Smooth muscle cell (in vitro differentiated cells): ENCODE measurements around the gene PTPRG. TPM values are rescaled to one million over a fixed set of nuclear protein-coding genes. Genes with fewer than 3 reads are reported as not detected.

ENCODE experiments used
- DNase-seq: peaks from one replicate; lab custom pipeline; 2025; ENCODE audit not compliant: unreplicated experiment; lab: John Stamatoyannopoulos, UW
- H2AFZ ChIP-seq: fragments of 200-600 bp; sonication (generic); 2 replicates; pipeline ENCODE4 v1.6.0; 2016; ENCODE audit warnings: antibody characterized with exemption, low read depth, mild to moderate bottlenecking
- H3F3A ChIP-seq: fragments of 200-600 bp; sonication (generic); 2 replicates; pipeline ENCODE4 v1.6.0; 2017; ENCODE audit warnings: antibody characterized with exemption, low read depth
- H3K27ac ChIP-seq: fragments of 200-600 bp; sonication (generic); 2 replicates; pipeline ENCODE4 v1.5.1; 2016; ENCODE audit warnings: low read depth, mild to moderate bottlenecking
- H3K27me3 ChIP-seq: fragments of 200-600 bp; sonication (generic); 2 replicates; pipeline ENCODE4 v1.6.1; 2016; ENCODE audit warnings: low read depth, mild to moderate bottlenecking
- H3K36me3 ChIP-seq: fragments of 200-600 bp; sonication (generic); 2 replicates; pipeline ENCODE4 v1.5.1; 2016; ENCODE audit warnings: low read depth
- H3K4me1 ChIP-seq: fragments of 200-600 bp; sonication (generic); 2 replicates; pipeline ENCODE4 v1.5.1; 2016; ENCODE audit warnings: low read depth
- H3K4me2 ChIP-seq: fragments of 200-600 bp; sonication (generic); 2 replicates; pipeline ENCODE4 v1.6.0; 2016; ENCODE audit warnings: mild to moderate bottlenecking
- H3K4me3 ChIP-seq: fragments of 200-600 bp; sonication (generic); 2 replicates; pipeline ENCODE4 v1.5.1; 2016; ENCODE audit warnings: mild to moderate bottlenecking
- H3K79me2 ChIP-seq: fragments of 200-600 bp; sonication (generic); 2 replicates; pipeline ENCODE4 v1.6.0; 2016; ENCODE audit warnings: low read depth, mild to moderate bottlenecking
- H3K9ac ChIP-seq: fragments of 200-600 bp; sonication (generic); 2 replicates; pipeline ENCODE4 v1.6.0; 2016; ENCODE audit warnings: low read depth
- H3K9me3 ChIP-seq: fragments of 200-600 bp; sonication (generic); replicated peaks from 2 replicates; pipeline ENCODE4 v1.5.1; 2016; ENCODE audit warnings: low read depth
- H4K20me1 ChIP-seq: fragments of 200-600 bp; sonication (generic); 2 replicates; pipeline ENCODE4 v1.6.0; 2016; ENCODE audit warnings: low read depth
- WGBS: methylation state at CpG from one replicate; pipeline ENCODE4 v1.1.7; 2016; ENCODE audit warnings: low lambda C conversion rate; 5-methylcytosine and 5-hydroxymethylcytosine counted together
- polyA plus RNA-seq: library from polyadenylated mRNA; unstranded; fragments of >200 nt; fragmentation: Nextera tagmentation; extraction: Ambion mirVana; gene quantifications from 2 replicates; pipeline ENCODE4 v1.2.1, GENCODE V29; 2016
- total RNA-seq: library from RNA; depleted of rRNA; stranded (reverse); fragments of >200 nt; gene quantifications from 2 replicates; pipeline ENCODE4 v1.2.3, GENCODE V29; 2014
- TF ChIP-seq, protein P1 (sequence below): fragments of 200-600 bp; sonication (generic); IDR thresholded peaks from 2 replicates; pipeline ENCODE4 v1.5.1; 2017; ENCODE audit warnings: borderline replicate concordance, mild to moderate bottlenecking, antibody characterized with exemption; ENCODE audit not compliant: insufficient read depth, poor library complexity, severe bottlenecking

The PTPRG gene
- total and polyA plus RNA-seq, 2 experiments from 2014 or later: 21.2 to 87.3 TPM

DNA sequence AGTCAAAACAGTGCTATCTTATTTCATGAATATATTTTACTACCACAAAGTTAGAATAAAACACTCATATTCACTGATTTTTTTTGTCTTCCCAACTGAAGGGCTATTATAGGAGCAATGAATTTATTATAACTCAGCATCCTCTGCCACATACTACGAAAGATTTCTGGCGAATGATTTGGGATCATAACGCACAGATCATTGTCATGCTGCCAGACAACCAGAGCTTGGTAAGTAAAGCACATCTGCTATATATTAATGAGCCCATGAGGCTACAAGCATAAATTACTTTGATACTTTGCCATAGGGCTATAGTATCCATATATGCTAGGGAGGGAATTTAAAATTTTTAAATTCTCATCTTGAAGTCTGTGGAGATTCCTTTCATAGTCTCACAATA lies 716.1 kb downstream of the PTPRG start:
- Histone ChIP-seq H3F3A (no peaks in the 10 kb centered on the region), H3K79me2 (no peaks in the 10 kb centered on the region), H3K4me1 (no peaks in the 10 kb centered on the region), H3K4me3 (no peak overlapping the region), H4K20me1 (no peaks in the 10 kb centered on the region), H3K9ac (no peak overlapping the region), H3K27me3 (no peaks in the 10 kb centered on the region), H3K36me3 (peaks cover 3% of the 10 kb centered on the region), H2AFZ (no peak overlapping the region), H3K4me2 (no peak overlapping the region), H3K9me3 (no peaks in the 10 kb centered on the region), H3K27ac (no peak overlapping the region)
- TF ChIP-seq, protein P1, sequence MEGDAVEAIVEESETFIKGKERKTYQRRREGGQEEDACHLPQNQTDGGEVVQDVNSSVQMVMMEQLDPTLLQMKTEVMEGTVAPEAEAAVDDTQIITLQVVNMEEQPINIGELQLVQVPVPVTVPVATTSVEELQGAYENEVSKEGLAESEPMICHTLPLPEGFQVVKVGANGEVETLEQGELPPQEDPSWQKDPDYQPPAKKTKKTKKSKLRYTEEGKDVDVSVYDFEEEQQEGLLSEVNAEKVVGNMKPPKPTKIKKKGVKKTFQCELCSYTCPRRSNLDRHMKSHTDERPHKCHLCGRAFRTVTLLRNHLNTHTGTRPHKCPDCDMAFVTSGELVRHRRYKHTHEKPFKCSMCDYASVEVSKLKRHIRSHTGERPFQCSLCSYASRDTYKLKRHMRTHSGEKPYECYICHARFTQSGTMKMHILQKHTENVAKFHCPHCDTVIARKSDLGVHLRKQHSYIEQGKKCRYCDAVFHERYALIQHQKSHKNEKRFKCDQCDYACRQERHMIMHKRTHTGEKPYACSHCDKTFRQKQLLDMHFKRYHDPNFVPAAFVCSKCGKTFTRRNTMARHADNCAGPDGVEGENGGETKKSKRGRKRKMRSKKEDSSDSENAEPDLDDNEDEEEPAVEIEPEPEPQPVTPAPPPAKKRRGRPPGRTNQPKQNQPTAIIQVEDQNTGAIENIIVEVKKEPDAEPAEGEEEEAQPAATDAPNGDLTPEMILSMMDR: no peak
- no peak for DNase-seq
- WGBS: 95% methylated on average over 3 of the region's 3 CpGs

DNA sequence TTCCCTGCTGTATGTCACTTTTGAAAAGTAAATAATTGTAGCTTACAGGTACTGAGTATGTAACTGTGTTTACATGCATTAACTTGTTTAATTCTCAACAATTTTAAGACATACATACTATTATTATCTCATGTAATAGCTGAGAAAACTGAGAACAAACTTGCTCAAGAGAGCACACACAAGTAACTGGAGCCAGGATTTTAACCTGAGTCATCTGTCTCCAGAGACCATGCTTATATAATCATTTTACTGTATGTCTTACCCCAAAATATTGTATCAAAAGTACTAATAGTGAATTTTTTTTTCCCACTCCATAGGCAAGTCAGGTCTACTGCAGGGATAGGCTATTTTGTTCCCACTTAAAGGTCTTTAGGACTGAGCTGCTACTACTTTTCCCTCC lies 716.6 kb downstream of the PTPRG start:
- H3K27me3 ChIP-seq: no peaks in the 10 kb centered on the region
- H2AFZ ChIP-seq: no peak overlapping the region
- no peaks in the 10 kb centered on the region for H3F3A ChIP-seq
- H3K4me3 ChIP-seq: no peak overlapping the region
- H3K27ac ChIP-seq: no peak overlapping the region
- DNase-seq: no peak
- TF ChIP-seq, protein P1: no peak
- H3K9me3 ChIP-seq: no peaks in the 10 kb centered on the region
- H3K4me2 ChIP-seq: no peak overlapping the region
- no peaks in the 10 kb centered on the region for H3K4me1 ChIP-seq
- H3K9ac ChIP-seq: no peak overlapping the region
- H4K20me1 ChIP-seq: no peaks in the 10 kb centered on the region
- H3K36me3 ChIP-seq: peaks cover 3% of the 10 kb centered on the region
- H3K79me2 ChIP-seq: no peaks in the 10 kb centered on the region

DNA sequence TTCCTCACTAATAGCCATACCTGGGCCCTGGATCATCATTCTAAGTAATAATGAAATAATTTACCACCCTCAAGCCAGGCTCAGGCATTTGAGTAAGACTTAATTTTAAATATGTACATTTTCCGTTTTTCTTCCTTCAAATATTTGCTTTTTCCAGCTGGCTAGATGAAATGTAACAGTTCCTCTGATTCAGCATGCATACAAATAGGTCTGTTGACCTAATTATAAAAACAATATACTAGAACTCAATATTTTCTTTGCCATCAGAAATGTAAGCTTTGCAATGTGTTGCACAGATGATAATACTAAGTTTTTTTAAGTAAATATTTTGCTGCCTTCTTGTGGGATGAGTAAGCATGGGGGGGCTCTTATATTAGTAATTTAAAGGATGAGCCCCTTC lies 720.4 kb downstream of the PTPRG start:
- H3K36me3 ChIP-seq: no peaks in the 10 kb centered on the region
- no peaks in the 10 kb centered on the region for H3K27me3 ChIP-seq
- no peak overlapping the region for H3K27ac ChIP-seq
- no peaks in the 10 kb centered on the region for H3K9me3 ChIP-seq
- no peak for DNase-seq
- H3K4me3 ChIP-seq: no peak overlapping the region
- 97% methylated on average over 1 of the region's 1 CpG for WGBS
- TF ChIP-seq, protein P1: no peak
- H2AFZ ChIP-seq: no peak overlapping the region
- no peak overlapping the region for H3K9ac ChIP-seq
- no peak overlapping the region for H3K4me2 ChIP-seq
- H3F3A ChIP-seq: no peaks in the 10 kb centered on the region
- H3K79me2 ChIP-seq: no peaks in the 10 kb centered on the region
- no peaks in the 10 kb centered on the region for H4K20me1 ChIP-seq
- no peaks in the 10 kb centered on the region for H3K4me1 ChIP-seq

DNA sequence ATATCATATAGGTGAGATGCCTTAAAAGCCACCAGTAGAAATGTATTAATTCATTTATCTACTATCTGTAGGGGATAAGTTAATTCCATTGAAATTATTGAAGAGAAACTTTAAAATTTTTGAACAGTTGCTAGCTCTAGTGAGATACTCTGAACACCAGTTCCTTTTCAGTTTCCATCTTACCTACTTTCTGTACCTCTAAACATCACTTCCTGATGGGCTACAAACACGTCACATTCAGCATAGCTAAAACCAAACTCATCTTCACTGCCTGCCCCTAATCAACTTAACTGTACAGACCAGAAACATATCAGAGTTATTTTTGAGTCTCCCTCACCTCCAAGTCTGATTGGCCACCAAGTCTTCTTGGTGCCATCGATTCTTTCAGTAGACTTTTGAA lies 723.1 kb downstream of the PTPRG start:
- H2AFZ ChIP-seq: no peak overlapping the region
- no peaks in the 10 kb centered on the region for H3K79me2 ChIP-seq
- 93% methylated on average over 2 of the region's 2 CpGs for WGBS
- no peaks in the 10 kb centered on the region for H3K36me3 ChIP-seq
- no peaks in the 10 kb centered on the region for H3K27me3 ChIP-seq
- no peak overlapping the region for H3K4me3 ChIP-seq
- no peaks in the 10 kb centered on the region for H3K4me1 ChIP-seq
- no peak overlapping the region for H3K27ac ChIP-seq
- H3K4me2 ChIP-seq: no peak overlapping the region
- no peaks in the 10 kb centered on the region for H4K20me1 ChIP-seq
- H3K9ac ChIP-seq: no peak overlapping the region
- no peak for DNase-seq
- no peaks in the 10 kb centered on the region for H3K9me3 ChIP-seq
- no peaks in the 10 kb centered on the region for H3F3A ChIP-seq
- TF ChIP-seq, protein P1: no peak
